Measurements from ENCODE around the gene EPX.
A peak's percentile ranks its signal among the peaks of the same experiment; 100 is the strongest.

Gene EPX

GRCh38 chr17:58186591-58186990, 5.9 kb upstream of the EPX start:
- no peak for DNase-seq

DNA sequence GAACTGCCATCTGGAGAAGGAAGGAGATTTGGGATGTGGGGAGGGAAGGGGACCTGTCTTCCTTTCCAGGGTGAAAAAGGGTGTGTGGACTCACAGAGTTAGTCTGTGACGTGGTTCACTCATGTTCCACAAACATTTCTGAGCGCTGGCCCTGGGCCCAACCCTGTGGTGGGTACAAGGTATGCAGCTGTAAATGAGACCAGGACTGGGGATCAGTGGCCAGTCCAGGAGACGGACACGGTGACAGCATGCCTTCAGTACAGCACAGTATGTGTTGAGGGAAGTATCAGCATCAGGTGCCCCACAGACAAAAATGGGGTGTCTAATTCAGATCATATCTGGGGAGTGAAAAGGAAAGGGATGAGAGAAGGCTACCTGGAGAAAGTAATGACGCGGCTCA, 5.5 kb upstream of the EPX start:
- DNase-seq: no peak

GRCh38 chr17:58187675-58188074, 4.9 kb upstream of the EPX start:
- no peak for DNase-seq

DNA sequence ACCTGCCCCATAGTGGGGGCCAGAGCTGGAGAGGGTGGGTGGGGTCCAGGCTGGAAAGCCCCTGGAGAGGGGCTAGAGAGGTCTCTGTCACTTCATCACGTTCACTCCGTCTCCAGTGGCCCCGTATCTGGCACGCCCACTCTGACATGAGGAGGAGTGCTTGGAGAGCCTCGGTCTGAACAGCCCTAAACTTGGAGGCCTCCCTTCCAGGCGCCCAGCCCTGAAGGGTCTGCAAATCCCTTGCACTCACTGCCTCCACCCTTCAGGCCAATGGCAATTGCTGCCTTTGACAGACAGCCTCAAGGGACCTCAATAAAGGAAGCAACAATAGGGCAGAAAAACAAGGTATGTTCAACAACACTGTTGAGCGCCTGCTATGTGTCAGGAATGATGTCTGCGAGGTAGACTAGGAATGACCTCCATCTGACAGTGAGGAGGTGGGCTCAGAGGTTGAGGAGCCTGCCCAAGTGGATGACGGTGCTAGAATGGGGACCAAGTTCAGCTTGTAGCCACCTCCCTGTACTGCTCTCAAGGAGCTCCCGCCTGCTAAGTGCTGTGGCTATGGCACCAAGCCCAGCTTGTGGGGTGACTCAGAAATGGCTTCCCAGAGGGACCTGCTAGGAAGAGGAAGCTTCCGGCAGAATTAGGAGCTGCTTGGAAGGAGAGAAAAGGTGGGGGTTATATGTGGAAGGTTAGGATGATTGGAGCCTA, 2.9 kb upstream of the EPX start:
- DNase-seq: peak; percentile 65

DNA sequence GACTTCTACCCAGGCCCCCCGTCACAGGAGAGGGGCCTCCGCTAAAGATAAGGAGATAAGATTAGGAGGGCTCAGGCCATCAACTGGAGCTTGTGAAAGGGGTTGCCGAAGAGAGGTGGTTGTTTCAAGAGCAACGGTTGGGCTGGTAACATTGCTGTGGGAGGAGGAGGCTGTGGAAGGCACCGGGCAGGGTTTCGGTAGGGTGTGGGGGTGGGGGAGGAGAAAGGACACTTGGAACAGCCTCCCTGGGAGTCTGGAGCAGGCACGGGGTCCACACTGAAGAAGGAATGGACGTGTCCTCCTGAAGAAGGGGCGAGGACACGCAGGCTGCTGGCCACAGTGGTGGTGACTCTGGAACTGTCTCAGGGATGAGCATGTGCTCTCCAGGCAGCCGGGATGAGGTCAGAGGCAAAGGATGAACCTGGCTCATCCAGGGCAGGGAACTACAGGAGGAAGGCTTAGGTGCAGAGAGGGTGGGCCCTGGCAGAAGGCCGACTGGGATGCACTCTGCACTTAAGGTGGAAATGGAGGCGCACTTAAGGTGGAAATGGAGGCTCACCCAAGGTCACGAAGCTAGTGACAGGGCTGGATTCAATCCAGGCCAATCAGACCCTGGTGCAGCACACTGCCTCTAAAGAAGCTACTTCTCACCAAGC, 1.2 kb upstream of the EPX start:
- no peak for DNase-seq

- no peak for DNase-seq
Observed at GRCh38 chr17:58193641-58194255, 1.2 kb downstream of the EPX start.

GRCh38 chr17:58195518-58196123, 3.1 kb downstream of the EPX start:
- no peak for DNase-seq

- DNase-seq: no peak
Observed at GRCh38 chr17:58196610-58197009, 4.1 kb downstream of the EPX start.

- DNase-seq: no peak
Observed at GRCh38 chr17:58200024-58200633, 7.6 kb downstream of the EPX start.

DNA sequence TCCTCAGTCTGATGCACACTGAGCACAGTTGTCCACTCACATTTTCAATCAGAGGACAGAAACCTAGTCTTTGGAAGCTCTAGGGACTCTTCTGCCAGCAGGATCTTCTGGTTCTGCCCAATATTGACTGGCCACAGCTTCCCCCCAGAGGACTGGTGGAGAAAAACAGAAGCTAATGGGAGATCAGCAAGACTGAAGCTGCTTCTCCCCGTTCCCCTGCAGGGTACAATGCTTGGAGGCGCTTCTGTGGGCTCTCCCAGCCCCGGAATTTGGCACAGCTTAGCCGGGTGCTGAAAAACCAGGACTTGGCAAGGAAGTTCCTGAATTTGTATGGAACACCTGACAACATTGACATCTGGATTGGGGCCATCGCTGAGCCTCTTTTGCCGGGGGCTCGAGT, 10.3 kb downstream of the EPX start:
- DNase-seq: no peak

- no peak for DNase-seq
Observed at GRCh38 chr17:58204796-58205195, 12.3 kb downstream of the EPX start.

GRCh38 chr17:58205936-58206335, 13.4 kb downstream of the EPX start:
- no peak for DNase-seq

DNA sequence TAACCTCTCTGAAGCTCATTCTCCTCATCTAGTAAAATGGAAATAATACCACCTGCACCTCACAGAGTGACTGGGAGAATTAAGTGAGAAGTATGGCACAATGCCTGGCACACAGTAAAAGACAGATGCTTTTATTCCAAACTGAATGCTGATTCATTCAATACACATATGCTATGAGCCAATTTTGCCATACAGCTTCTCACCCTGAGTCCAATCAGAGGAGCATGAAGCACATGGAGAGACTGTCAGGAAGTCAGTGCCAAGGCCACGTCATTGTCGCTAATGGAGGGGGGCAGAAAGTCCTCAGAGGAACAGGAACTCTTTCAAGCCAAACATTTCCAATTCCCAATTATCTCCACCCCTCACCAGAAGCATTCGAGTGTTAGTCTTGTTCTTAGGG, 14.9 kb downstream of the EPX start:
- DNase-seq: no peak

GRCh38 chr17:58208344-58208743, 15.8 kb downstream of the EPX start:
- DNase-seq: no peak

DNA sequence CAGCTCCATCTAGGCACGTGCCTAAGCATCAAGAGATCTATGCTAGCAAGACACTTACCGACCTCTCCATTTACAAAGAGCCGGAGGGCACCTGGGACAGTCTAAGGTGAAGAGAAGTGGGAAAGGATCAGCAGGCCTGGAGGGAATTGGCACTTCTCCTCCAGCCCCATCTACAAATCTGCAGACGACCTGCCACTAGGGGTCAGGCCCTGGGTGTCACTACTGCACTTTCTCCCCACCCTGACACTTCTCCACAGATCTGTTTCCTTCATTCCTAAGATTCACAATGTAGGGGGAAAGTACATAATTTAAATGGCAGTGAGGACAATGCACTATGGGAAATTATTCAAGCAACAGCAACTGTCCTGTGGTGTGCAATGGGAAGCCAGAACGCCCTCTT, 18.4 kb downstream of the EPX start:
- no peak for DNase-seq

- DNase-seq: no peak
Observed at GRCh38 chr17:58215685-58216084, 23.2 kb downstream of the EPX start.

DNA sequence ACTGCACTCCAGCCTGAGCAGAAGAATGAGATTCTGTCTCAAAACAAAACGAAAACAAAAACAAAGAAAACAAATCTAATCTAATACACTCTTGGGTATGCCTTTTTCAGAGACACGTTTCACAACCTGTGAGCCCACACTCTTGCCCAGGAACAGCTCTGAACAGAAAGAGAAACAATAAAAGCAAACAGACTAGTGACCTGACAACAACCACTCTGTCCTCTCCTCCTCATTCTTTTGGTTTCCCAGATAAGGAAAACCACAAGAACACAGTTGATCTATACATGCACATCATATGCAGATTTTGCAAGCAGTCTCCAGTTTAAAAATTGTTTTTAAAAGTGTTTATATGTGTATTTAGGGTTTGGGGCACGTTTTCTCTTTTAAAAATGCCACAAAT, 25.2 kb downstream of the EPX start:
- no peak for DNase-seq

DNA sequence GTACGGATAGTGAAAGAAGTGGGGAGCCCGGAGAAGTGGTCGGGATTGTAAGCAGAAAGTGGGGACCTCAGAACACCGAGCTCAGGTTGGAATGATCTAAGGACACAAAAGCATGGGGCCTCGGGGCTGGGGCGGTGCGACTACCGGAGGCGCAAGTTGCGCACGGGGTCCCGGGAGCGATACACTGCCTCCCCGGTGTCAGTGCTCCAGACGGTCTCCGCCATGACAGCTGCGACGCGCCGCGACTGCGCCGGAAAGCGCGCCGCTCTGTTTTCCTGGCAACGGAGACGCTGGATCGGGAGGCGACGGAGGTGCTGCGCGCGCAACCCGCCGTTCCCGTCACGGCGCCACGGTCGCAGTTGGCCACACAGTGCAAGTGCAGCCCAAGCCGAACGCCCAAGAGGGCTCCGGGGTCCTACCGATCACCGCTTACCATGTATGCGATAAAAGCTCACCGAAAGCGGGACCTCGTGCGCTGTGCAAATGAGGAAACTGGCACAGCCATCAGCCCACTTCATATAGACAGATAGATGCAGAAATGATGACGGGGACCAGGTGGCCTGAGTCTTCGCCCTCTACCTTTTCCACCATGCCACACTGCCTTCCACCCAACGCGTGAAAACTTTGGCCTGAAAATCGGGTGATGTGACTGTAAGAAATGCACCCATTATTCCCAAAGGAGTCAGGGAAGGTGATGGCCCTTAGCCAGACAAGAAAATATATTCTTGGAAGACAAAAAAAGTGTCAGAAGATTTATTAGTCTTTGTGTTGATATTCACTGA, 26.7 kb downstream of the EPX start, which contains the start of gene MKS1:
MKS1 (minus strand) TSS at position 249 of the 782 bp plus-strand sequence; CDS start at position 224, 25 bp downstream.
- peak; percentile 56 for DNase-seq

- DNase-seq: no peak
Observed at GRCh38 chr17:58219789-58220183, 27.3 kb downstream of the EPX start.

- DNase-seq: no peak
Observed at GRCh38 chr17:58224315-58224714, 31.8 kb downstream of the EPX start.

DNA sequence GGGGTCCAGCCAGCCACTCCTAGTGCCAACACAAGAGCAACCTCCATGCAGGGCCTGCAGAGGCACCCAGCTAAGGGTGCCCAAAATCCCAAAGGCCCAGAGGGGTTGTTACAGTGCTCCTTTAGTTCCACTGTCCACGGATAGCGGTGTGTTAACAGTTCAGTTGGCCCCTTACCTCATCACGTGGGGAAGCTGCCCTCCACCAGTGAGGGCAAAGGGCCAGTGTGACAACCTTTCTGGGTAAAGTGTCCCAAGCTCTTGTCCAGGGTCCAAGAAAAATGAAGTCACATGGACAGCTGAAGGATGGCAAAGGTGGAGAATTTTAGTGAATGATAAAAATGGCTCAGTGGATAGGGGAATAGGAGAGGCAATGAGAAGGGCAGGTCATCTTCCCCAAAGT, 35.2 kb downstream of the EPX start:
- no peak for DNase-seq

- DNase-seq: no peak
Observed at GRCh38 chr17:58228679-58229078, 36.2 kb downstream of the EPX start.

GRCh38 chr17:58229384-58229783, 36.9 kb downstream of the EPX start:
- no peak for DNase-seq

Measured in DMS79 (cell line).